ENCODE results near the gene CXCL6.

Gene CXCL6

DNA sequence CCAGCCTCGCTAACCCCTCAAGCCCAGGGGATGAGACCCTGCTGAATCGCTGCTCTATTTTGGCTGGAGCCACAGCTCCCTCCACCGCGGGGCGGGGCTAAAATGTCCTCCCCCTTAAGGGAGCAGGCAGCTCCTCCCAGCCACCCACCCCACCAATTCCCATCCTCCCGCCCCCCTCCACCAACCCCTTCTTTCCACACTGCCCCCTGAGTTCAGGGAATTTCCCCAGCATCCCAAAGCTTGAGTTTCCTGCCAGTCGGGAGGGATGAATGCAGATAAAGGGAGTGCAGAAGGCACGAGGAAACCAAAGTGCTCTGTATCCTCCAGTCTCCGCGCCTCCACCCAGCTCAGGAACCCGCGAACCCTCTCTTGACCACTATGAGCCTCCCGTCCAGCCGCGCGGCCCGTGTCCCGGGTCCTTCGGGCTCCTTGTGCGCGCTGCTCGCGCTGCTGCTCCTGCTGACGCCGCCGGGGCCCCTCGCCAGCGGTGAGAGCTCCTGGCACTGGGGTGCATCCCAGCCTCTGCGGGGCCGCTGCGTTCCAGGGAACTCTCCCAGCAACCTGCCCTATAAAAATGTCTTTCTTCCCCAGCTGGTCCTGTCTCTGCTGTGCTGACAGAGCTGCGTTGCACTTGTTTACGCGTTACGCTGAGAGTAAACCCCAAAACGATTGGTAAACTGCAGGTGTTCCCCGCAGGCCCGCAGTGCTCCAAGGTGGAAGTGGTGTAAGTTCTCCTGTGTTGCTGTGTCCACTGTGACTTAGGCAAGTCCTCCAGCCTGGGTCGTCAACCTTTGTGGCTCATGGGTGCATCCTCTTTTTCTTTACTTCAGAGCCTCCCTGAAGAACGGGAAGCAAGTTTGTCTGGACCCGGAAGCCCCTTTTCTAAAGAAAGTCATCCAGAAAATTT is at the start of gene CXCL6:
Gene CXCL6 (plus strand): TSS at position 306 of the 907 bp plus-strand sequence. CDS start 73 bp downstream, at position 379.
- in situ Hi-C loops (cut with MboI; ENCODE audit: low sequenced_read_pairs) = no loop called here

DNA sequence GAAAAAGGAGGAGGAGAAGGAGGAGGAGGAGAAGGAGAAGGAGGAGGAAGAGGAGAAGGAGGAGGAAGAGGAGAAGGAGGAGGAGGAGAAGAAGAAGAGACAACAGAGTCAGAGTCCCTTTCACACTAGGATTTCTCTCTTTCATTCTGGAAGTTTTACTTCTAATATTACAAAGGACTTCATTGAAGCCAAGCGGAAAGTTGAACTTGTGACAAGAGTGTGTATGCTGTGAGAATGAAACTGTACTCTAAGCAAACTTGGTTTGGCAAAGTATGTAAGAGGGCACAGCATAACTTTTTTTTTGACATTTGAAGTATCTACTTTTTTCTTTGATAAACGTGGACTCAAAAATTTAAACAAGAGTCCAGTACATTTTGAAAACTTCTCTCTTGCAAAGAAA is 48.1 kb upstream of the CXCL6 start:
- in situ Hi-C loops (cut with MboI; ENCODE audit: low sequenced_read_pairs) = no loop called here

DNA sequence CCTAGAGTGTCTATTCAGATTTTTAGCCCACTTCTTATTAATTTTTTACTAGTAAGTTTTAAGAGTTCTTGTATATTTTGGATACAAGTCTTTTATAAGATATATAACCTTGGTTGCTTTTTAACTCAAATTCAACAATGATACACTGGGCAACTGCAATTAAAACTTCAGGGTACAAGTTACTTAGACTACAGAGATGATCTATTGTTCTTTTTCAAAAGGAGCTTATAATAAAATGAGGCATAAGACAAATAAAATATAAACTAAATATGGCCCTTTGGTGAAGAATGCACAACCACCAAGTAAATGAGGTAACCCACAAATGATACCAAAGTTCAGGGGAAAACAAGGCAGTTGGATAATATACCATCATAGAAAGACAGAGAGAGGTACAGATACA is 37.6 kb upstream of the CXCL6 start:
- in situ Hi-C loops (cut with MboI; ENCODE audit: low sequenced_read_pairs) = no loop called here

DNA sequence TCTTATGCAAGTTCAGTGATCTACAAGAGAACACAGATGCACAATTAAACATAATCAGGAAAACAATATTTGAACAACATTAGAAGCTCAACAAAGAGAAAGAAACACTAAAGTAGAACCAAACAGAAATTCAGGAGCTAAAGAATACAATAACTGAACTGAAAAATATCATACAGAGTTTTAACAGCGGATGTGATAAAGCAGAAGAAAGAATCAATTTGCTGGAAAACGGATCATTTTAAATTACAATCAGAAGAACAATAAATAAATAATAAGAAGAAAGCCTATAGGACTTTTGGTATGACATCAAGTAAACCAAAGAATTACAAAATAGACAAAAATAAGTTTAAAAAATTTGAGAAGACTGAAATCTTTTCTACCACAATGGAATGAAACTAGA is 36.3 kb upstream of the CXCL6 start:
- in situ Hi-C loops (cut with MboI; ENCODE audit: low sequenced_read_pairs) = no loop called here

DNA sequence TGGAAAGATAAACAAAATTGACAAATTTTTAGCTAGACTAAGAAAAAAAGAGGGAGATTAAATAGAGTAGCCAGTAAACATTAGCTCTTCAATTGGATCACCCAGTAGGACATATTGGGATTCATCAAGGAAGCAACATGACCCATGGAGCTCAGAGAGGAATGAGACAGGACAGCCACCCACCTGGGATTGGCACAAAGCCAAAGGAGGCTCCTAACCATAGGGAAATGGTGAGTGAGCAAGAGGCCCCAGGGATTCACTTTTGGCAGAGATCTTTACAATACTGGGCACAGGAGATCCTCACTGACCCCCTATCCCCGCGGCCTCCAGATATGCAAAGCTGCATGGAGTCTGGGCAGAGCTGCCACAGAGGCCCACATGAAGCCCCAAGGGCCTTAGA is 34.8 kb upstream of the CXCL6 start:
- in situ Hi-C loops (cut with MboI; ENCODE audit: low sequenced_read_pairs) = no loop called here

DNA sequence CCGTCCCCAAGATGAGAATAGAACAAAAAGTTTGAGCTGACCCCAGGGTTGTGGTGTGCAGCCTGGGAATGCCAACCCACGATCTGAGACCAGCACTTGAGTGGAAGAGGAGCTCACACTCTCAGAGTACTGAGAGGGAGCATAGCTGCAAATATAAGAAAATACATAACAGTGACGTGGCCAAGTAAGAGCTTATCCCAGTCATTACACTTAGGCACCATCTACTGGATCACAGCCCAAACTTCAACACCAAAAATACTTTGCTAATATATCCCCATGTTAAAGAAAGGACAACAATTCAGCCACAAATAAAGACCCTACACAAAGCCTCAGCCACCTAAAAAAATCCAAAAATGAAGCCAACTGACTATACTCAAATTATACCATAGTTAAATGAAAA is 33.3 kb upstream of the CXCL6 start:
- in situ Hi-C loops (cut with MboI; ENCODE audit: low sequenced_read_pairs) = no loop called here

DNA sequence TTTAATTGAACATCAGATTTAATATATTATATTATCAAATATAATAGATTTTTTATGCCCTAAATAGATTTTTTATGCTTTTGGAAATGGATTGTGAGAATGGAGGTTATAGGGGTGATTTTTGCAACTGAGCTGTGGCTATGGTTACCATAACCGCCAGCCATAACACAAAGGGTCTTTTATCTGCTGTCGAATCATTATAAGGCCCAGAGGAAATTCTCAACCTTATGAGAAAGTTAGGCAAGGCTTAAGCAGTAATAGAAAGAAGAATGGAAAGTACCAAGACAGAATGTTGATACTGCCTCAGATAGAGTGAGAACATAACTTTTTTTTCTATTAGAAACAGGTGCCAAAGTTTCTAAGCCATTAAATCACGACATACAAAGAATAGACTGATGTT is 26.3 kb upstream of the CXCL6 start:
- in situ Hi-C loops (cut with MboI; ENCODE audit: low sequenced_read_pairs) = no loop called here

DNA sequence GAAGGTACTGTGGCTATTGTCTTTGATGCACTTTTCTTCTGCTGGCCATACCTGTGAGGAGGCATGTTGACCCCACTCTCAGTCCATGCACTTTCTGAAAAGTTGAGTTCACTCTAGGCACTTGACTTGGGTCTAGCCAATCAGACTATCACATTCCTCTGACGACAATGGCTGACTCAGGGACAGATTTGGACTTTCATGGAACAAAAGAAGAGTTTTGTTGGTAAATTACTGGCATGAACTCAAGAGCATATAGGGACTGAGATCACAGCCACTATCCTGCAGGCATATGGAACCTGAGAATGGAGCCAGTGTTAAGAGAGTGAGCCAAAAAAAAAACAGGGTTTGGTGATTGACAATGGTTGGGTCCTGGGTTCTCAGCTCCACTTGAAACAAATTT is 24.6 kb upstream of the CXCL6 start:
- in situ Hi-C loops (cut with MboI; ENCODE audit: low sequenced_read_pairs) = no loop called here

DNA sequence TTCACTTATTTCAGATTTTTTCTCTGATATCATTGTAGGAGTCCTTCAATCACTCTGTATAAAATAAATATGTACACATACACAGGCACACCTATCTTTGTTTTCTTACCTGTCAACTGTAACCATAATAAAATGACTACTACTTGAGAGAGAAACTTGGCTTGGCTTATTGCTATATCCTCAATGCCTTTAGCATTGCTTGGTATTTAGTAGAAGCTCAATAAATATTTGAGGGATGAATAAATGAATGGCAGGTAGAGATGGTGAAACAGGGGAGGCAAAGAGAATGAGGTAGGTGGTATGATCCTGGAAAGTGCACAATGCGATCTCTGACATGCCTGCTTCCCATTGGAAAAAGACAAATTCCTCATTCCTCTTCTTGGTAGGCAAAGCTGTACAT is 21.8 kb upstream of the CXCL6 start:
- in situ Hi-C loops (cut with MboI; ENCODE audit: low sequenced_read_pairs) = no loop called here

DNA sequence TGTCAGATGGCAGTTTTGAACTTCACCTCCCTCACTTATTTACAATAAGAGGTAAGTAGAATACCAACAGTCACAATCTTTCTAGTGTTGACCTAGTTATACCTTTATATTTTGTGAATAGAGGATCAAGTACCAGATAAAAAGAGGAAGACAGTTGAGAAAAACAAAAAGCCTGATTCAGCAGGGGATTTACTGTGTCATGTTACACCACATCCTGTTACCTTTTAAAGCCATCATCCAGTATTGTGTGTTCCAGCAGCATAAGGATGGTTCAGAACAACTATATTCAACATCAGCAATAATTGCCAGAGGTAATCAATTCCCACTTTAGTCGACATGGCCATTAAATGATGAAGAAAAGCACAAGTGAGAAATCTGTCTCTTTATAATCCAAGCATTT is 21.3 kb upstream of the CXCL6 start:
- in situ Hi-C loops (cut with MboI; ENCODE audit: low sequenced_read_pairs) = no loop called here

DNA sequence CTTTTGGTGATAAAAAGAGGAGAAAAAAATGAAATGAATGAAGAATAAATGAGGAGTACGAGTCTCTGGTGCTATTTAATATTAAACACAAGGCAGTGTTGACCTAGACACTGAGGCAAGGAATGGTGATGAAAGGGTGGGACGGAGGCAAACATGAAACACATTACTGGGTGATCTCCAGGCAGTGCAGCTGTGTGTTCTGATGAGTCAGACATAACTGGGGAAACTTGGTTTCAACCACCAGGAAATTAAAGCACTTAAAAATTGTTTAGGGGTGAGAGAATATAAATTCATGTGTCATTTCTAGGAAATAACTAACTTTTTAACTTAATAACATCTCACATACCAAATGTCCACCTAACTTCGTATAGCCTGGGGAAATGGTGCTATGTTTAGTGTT is 19.7 kb upstream of the CXCL6 start:
- in situ Hi-C loops (cut with MboI; ENCODE audit: low sequenced_read_pairs) = no loop called here

DNA sequence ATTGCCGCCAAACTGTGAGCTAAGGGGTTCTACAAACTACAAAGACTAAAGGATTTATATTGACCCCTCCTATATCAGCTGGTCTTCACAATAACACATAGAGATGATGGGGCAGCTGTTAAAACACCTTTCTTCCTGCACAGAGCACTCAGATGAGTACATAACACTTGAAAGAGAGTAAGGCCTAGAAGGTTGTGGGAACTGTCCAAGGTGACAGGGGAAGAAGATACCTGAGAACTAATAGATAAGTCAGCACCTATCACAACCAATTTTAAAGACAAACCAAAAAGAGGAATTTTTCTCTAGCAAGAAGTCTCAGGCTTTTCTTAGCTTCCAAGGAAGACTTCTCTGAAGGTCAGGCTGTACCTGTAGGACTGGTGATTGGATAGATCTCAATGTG is 19.1 kb upstream of the CXCL6 start:
- in situ Hi-C loops (cut with MboI; ENCODE audit: low sequenced_read_pairs) = no loop called here

DNA sequence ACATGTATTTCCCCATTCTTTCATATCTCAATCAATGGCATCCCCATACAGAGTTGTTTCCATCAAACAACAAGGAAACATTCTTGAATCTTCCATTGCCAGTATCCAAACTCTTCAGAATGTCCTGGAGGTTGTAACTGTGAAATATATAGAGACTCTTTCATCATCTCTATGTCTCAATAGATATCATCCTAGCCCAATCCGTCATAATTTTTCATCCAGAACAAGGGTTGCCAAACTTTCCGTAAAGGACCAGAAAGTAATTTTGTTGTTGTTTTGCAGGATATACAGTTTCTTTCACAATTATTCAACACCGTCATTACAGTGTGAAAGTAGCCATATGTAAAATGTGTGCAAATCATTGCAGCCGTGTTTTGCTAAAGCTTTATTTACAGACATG is 15.2 kb upstream of the CXCL6 start:
- in situ Hi-C loops (cut with MboI; ENCODE audit: low sequenced_read_pairs) = no loop called here

DNA sequence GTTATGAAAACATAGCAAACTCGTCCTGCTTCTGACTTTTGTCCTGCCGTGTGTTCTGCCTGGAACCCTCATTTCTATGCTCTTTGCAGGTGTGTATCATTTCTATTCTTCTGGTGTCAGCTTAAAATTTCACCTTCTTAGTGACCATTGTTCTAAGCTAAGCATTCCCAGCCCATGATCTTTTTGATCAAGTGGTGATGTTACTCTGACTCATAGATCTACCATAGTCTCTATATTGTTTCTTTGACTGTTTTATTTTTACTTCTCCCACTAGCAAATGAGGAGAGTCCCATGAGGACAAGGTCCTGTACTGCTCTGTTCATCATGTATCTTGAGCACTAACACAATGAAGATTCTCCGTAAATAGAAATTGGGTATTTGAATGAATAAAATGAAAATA is 14.1 kb upstream of the CXCL6 start:
- in situ Hi-C loops (cut with MboI; ENCODE audit: low sequenced_read_pairs) = no loop called here

DNA sequence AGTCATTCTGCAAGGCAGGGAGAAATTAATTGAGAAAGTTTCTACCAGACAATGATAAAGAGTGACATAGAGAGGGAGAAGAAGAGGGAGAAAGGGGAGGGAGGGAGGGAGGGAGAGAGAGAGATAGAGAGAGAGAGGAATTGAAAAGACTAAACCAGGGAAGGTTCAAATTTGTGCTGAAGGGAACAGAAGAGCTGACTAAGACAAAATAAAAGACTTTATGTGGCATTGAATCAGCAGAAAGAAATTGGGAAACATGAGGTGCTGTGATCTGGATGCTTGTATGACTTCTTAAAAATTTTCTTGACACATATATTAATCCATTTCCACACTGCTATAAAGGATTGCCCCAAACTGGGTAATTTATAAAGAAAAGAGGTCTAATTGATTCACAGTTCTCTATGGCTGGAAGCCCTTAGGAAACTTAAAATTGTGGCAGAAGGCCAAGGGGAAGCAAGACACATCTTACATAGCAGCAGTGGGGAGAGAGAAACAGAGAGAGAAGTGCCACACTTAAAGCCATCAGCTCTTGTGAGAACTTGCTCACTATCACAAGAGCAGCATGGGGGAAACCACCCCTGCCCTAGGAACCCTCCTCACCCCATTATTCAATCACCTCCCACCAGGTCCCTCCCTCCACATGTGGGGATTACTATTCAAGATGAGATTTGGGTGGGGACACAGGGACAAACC is 13.5 kb upstream of the CXCL6 start:
- in situ Hi-C loops (cut with MboI; ENCODE audit: low sequenced_read_pairs) = no loop called here

DNA sequence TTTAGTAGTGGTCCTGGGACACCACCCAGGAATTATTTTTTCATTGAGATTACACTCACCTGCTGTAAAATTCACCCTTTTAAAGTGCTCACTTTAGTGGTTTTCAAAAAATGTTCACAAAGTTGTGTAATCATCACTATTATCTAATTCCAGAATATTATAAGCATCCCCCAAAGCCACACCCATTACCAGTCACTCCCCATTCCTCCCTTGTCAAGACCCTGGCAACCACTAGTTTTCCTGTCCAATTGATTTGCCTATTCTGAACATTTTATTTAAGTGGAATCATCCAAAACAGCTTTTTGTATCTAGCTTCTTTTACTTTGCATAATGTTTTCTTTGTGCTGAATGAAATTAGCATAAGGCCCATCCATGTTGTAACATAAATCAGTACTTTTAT is 12.7 kb upstream of the CXCL6 start:
- in situ Hi-C loops (cut with MboI; ENCODE audit: low sequenced_read_pairs) = no loop called here

DNA sequence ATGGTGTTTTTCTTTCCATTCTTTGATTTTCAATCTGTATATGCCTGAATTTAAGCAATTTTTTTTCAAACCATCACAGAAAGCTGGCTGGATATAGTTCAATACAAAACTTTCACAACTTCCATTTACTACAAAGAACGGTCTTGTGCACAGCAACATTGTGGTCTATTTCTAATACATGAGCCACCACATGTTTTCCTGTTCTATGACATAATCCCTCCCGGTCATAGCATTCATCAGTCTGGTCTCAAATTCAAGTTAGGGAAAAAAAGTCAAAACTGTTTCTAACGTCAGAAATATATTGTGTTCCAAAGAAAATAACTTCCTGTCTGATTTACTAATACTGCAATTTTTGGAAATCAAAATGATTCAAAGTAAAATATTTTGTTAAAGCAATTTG is 7.5 kb upstream of the CXCL6 start:
- in situ Hi-C loops (cut with MboI; ENCODE audit: low sequenced_read_pairs) = no loop called here

DNA sequence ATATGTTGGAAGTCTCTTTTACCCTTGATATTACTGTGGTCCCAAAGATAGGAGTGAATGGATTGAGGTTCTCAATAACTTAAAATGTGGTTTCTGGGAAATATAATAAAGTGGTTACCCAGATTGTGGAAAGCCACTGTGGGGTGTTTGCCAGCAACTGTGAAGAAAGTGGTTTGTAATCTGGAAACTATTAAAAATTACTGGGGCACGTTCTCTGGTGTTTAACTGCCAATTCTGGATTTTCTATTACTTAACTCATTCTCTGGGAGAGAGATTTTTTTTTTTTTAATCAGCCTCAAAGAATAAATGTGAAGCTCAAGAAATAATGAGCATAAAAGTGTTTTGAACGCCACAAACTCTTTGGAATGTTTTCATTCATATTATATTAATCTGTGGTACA is 4.9 kb upstream of the CXCL6 start:
- in situ Hi-C loops (cut with MboI; ENCODE audit: low sequenced_read_pairs) = no loop called here

DNA sequence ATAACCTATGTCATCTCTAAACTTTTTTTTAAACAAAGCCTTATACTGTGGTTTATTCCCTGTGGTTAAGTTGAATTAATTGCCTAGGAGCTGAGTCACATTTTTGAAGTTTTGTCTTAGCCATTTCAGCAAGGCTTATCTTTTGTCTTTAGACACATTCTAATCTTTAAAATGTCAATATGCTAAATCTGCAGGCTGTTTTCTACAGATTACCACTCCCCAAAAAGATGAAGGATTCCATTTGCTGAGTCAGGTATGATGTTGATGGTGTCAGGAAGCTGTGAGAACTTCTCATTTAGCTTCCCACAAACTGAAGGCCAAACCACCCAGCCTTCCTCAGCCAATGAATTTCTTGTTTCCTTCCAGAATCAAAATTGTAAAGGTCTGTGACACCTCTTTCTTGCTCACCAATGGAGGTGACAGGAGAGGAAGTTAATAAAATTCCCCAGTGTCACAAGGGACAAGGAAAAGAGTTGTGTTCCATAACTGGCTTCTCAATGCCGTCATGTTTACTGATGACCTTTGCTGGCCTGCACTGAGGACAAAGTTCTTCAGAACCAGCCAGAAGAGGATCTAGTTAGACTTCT is 3.7 kb upstream of the CXCL6 start:
- in situ Hi-C loops (cut with MboI; ENCODE audit: low sequenced_read_pairs) = no loop called here

DNA sequence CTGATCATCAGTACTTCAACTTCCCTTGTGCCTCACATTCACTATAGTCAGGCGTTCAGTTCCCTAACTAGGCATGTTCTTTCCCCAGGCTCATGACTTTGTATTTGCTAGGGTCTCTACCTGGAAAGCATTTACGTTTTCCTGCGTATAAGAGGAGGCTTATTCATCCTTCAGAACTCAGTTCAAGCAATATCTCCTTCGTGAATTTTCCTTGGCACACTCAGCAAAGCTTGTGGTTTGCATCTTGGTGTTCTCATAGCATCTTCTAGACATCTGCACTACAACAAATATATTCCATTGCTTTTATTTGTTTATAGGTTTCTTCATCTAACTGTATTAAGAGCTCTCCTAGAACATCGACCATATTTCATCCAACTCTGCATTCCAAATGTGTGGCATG is 2.6 kb downstream of the CXCL6 start:
- in situ Hi-C loops (cut with MboI; ENCODE audit: low sequenced_read_pairs) = no loop called here

DNA sequence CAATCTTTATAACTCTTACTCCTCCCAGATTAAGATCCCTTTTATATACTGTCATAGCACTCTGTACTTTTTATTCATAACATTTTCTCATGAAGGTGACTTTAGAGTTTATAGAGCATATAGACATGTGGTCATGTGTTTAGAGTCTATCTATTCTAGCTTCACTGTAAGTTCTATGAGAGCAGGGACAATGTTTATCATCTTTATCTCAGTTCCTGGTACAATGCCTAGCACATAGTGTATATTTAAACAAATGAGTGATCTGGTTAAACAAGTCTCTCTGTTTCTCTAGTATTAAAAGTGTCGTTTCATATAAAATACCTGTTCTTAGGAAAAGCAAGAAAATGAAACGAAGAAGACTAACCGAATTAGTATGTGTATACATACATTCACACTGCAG is 3.2 kb downstream of the CXCL6 start:
- in situ Hi-C loops (cut with MboI; ENCODE audit: low sequenced_read_pairs) = no loop called here
